ENCODE results near the gene SERPINA5.

SERPINA5 gene

GRCh38 chr14:94558842-94559241 is 22.4 kb upstream of the SERPINA5 start:
- H3K9ac ChIP-seq (ENCODE audit: low read depth, low read length) = no peak overlapping the region
- H3K4me2 ChIP-seq (ENCODE audit: low read length) = no peak overlapping the region
- H3K9me3 ChIP-seq (replicated peaks; ENCODE audit: low read length) = no peaks in the 10 kb centered on the region
- no peaks in the 10 kb centered on the region for H3K27me3 ChIP-seq (ENCODE audit: control insufficient read depth, insufficient read depth, low read length)
- H3K4me1 ChIP-seq (ENCODE audit: control insufficient read depth, insufficient read depth, low read length) = peaks cover 8% of the 10 kb centered on the region
- H3K4me3 ChIP-seq (ENCODE audit: low read length) = no peak overlapping the region
- H3K36me3 ChIP-seq (ENCODE audit: insufficient read depth, low read length) = no peaks in the 10 kb centered on the region

GRCh38 chr14:94559638-94560290 is 21.5 kb upstream of the SERPINA5 start:
- Histone ChIP-seq H3K4me3 (ENCODE audit: low read length) (no peak overlapping the region), H3K9me3 (replicated peaks; ENCODE audit: low read length) (no peaks in the 10 kb centered on the region), H3K27me3 (ENCODE audit: control insufficient read depth, insufficient read depth, low read length) (no peaks in the 10 kb centered on the region), H3K4me1 (ENCODE audit: control insufficient read depth, insufficient read depth, low read length) (peaks cover 8% of the 10 kb centered on the region), H3K4me2 (ENCODE audit: low read length) (no peak overlapping the region), H3K36me3 (ENCODE audit: insufficient read depth, low read length) (no peaks in the 10 kb centered on the region), H3K9ac (ENCODE audit: low read depth, low read length) (no peak overlapping the region)

DNA sequence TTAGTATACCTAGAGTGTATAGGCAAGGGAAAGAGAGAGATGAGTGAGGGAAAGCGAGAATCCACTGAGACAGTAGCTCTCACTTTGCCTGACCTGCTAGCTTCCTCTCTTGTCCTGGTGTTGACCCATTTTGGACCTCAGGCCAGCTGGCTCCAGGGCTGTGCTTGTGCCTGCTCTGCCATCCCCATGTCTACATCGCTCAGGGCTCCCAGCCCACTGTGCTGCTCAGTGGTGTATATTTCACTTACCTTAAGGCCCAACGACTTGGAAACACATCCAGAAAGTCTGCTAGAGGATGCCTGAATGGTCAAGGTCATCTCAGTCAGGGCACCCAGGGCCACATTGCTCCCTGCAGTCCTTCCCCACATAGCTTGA is 20.9 kb upstream of the SERPINA5 start:
- Histone ChIP-seq H3K4me3 (ENCODE audit: low read length) (no peak overlapping the region), H3K36me3 (ENCODE audit: insufficient read depth, low read length) (no peaks in the 10 kb centered on the region), H3K4me2 (ENCODE audit: low read length) (no peak overlapping the region), H3K9ac (ENCODE audit: low read depth, low read length) (no peak overlapping the region), H3K27me3 (ENCODE audit: control insufficient read depth, insufficient read depth, low read length) (no peaks in the 10 kb centered on the region), H3K9me3 (replicated peaks; ENCODE audit: low read length) (no peaks in the 10 kb centered on the region), H3K4me1 (ENCODE audit: control insufficient read depth, insufficient read depth, low read length) (peaks cover 8% of the 10 kb centered on the region)

DNA sequence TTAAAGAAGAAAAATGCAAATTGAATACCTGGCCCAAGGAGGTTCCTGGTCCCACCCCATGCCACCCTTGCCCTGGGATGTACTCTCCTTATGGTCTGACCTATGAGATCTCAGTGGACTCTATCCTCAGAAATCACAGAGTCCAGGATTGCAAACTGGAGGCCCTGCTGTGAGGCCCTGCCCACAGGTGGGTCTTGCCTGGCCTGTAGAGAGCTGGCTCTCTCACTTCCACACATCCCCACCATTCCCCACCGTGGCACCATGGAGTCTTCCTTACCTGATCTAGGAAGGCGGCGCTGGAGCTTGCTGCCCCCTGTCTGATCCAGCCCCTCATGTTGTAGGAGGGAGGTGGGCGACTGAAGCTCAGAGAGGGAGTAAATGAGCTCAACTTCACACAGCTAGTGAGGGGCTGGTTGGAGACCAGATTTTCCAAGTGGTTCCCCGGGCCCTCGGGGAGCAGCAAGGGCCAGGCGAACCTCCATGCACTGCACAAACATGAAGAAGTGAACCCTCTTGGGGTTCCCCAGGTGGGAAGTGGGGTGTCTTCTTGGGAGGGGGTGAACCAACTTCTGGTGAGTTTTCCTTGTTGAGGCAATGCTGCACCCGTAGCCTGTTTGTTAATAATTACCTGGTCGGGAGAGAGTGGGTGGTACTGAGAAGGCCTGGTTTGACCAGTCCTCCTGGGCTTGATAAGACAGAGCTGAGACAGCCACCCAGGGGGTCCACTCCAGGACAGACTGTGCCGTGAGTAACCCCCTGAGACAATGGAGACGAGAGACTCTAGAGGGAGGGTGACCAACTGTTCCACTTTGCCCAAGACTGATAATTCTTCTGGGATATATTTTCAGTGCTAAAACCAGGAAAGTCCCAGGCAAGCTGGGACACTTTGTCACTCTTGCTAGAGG is 20.2 kb upstream of the SERPINA5 start, which contains the start of gene SERPINA4:
SERPINA4 (plus strand) TSS at position 692 of the 905 bp plus-strand sequence. CDS start 2,041 bp downstream, outside the sequence.
- H3K36me3 ChIP-seq (ENCODE audit: insufficient read depth, low read length) = no peaks in the 10 kb centered on the region
- no peak within 1 kb of the TSS for H3K9ac ChIP-seq (ENCODE audit: low read depth, low read length)
- H3K9me3 ChIP-seq (replicated peaks; ENCODE audit: low read length) = no peaks in the 10 kb centered on the region
- H3K4me1 ChIP-seq (ENCODE audit: control insufficient read depth, insufficient read depth, low read length) = peaks cover 8% of the 10 kb centered on the region
- no peak within 1 kb of the TSS for H3K4me2 ChIP-seq (ENCODE audit: low read length)
- no peak within 1 kb of the TSS for H3K4me3 ChIP-seq (ENCODE audit: low read length)
- H3K27me3 ChIP-seq (ENCODE audit: control insufficient read depth, insufficient read depth, low read length) = no peaks in the 10 kb centered on the region

GRCh38 chr14:94561656-94562010 is 19.6 kb upstream of the SERPINA5 start:
- Histone ChIP-seq H3K9me3 (replicated peaks; ENCODE audit: low read length) (no peaks in the 10 kb centered on the region), H3K9ac (ENCODE audit: low read depth, low read length) (no peak overlapping the region), H3K4me3 (ENCODE audit: low read length) (no peak overlapping the region), H3K4me1 (ENCODE audit: control insufficient read depth, insufficient read depth, low read length) (peaks cover 8% of the 10 kb centered on the region), H3K36me3 (ENCODE audit: insufficient read depth, low read length) (no peaks in the 10 kb centered on the region), H3K4me2 (ENCODE audit: low read length) (no peak overlapping the region), H3K27me3 (ENCODE audit: control insufficient read depth, insufficient read depth, low read length) (no peaks in the 10 kb centered on the region)

- Histone ChIP-seq H3K4me1 (ENCODE audit: control insufficient read depth, insufficient read depth, low read length) (peaks cover 8% of the 10 kb centered on the region), H3K36me3 (ENCODE audit: insufficient read depth, low read length) (no peaks in the 10 kb centered on the region), H3K4me3 (ENCODE audit: low read length) (no peak overlapping the region), H3K9me3 (replicated peaks; ENCODE audit: low read length) (no peaks in the 10 kb centered on the region), H3K4me2 (ENCODE audit: low read length) (no peak overlapping the region), H3K9ac (ENCODE audit: low read depth, low read length) (no peak overlapping the region), H3K27me3 (ENCODE audit: control insufficient read depth, insufficient read depth, low read length) (no peaks in the 10 kb centered on the region)
Observed at GRCh38 chr14:94562022-94562421, 19.2 kb upstream of the SERPINA5 start.

- Histone ChIP-seq H3K9me3 (replicated peaks; ENCODE audit: low read length) (no peaks in the 10 kb centered on the region), H3K27me3 (ENCODE audit: control insufficient read depth, insufficient read depth, low read length) (no peaks in the 10 kb centered on the region), H3K4me2 (ENCODE audit: low read length) (no peak overlapping the region), H3K36me3 (ENCODE audit: insufficient read depth, low read length) (no peaks in the 10 kb centered on the region), H3K4me3 (ENCODE audit: low read length) (no peak overlapping the region), H3K9ac (ENCODE audit: low read depth, low read length) (no peak overlapping the region), H3K4me1 (ENCODE audit: control insufficient read depth, insufficient read depth, low read length) (peaks cover 8% of the 10 kb centered on the region)
Observed at GRCh38 chr14:94562941-94563883, 18.0 kb upstream of the SERPINA5 start.

GRCh38 chr14:94564381-94564780 is 16.8 kb upstream of the SERPINA5 start:
- Histone ChIP-seq H3K4me2 (ENCODE audit: low read length) (no peak overlapping the region), H3K9ac (ENCODE audit: low read depth, low read length) (no peak overlapping the region), H3K36me3 (ENCODE audit: insufficient read depth, low read length) (no peaks in the 10 kb centered on the region), H3K9me3 (replicated peaks; ENCODE audit: low read length) (no peaks in the 10 kb centered on the region), H3K4me1 (ENCODE audit: control insufficient read depth, insufficient read depth, low read length) (peaks cover 8% of the 10 kb centered on the region), H3K4me3 (ENCODE audit: low read length) (no peak overlapping the region), H3K27me3 (ENCODE audit: control insufficient read depth, insufficient read depth, low read length) (no peaks in the 10 kb centered on the region)

DNA sequence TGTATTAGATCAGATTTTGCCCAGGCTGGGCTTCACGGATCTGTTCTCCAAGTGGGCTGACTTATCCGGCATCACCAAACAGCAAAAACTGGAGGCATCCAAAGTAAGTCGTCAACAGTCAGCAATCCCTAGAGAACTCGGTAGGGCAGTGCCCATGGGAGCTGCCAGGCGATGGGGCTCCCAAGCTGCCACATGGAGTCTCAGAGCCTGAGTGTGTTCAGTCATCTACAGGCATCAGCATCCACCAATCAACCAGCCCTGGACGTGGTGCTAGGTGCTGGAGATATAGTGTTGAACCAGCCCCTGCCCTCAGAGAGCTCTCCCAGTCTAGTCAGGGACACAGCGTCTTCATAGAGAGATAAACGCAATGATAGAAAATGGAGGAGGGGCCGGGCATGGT is 13.0 kb upstream of the SERPINA5 start:
- Histone ChIP-seq H3K4me1 (ENCODE audit: control insufficient read depth, insufficient read depth, low read length) (peaks cover 13% of the 10 kb centered on the region), H3K4me3 (ENCODE audit: low read length) (no peak overlapping the region), H3K4me2 (ENCODE audit: low read length) (no peak overlapping the region), H3K9me3 (replicated peaks; ENCODE audit: low read length) (no peaks in the 10 kb centered on the region), H3K27me3 (ENCODE audit: control insufficient read depth, insufficient read depth, low read length) (no peaks in the 10 kb centered on the region), H3K9ac (ENCODE audit: low read depth, low read length) (no peak overlapping the region), H3K36me3 (ENCODE audit: insufficient read depth, low read length) (no peaks in the 10 kb centered on the region)

GRCh38 chr14:94569381-94570001 is 11.7 kb upstream of the SERPINA5 start:
- Histone ChIP-seq H3K27me3 (ENCODE audit: control insufficient read depth, insufficient read depth, low read length) (no peaks in the 10 kb centered on the region), H3K36me3 (ENCODE audit: insufficient read depth, low read length) (no peaks in the 10 kb centered on the region), H3K9ac (ENCODE audit: low read depth, low read length) (no peak overlapping the region), H3K4me1 (ENCODE audit: control insufficient read depth, insufficient read depth, low read length) (peaks cover 13% of the 10 kb centered on the region), H3K9me3 (replicated peaks; ENCODE audit: low read length) (no peaks in the 10 kb centered on the region), H3K4me2 (ENCODE audit: low read length) (no peak overlapping the region), H3K4me3 (ENCODE audit: low read length) (no peak overlapping the region)

DNA sequence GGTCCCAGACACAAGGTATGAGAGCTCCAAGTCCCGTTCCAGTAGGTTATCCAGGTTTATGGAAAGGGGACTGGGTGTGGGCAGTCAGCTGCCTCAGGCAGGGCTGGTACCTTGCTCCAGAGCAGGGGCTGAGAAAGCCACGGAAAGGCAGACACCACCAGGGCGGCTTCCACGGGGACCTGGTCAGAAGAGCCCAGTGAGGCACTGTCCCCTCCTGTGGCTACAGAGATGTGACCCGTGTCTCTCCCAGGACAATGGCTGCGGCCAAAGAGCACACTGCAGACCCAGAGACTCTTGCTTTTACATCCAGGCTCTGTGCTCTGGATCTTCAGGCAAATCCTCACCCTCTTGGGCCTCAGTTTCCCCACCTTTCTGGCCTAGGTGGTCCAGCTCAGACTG is 11.2 kb upstream of the SERPINA5 start:
- Histone ChIP-seq H3K36me3 (ENCODE audit: insufficient read depth, low read length) (no peaks in the 10 kb centered on the region), H3K4me1 (ENCODE audit: control insufficient read depth, insufficient read depth, low read length) (peaks cover 13% of the 10 kb centered on the region), H3K4me3 (ENCODE audit: low read length) (no peak overlapping the region), H3K9me3 (replicated peaks; ENCODE audit: low read length) (no peaks in the 10 kb centered on the region), H3K4me2 (ENCODE audit: low read length) (no peak overlapping the region), H3K9ac (ENCODE audit: low read depth, low read length) (no peak overlapping the region), H3K27me3 (ENCODE audit: control insufficient read depth, insufficient read depth, low read length) (no peaks in the 10 kb centered on the region)

Measured in skeletal muscle satellite cell (primary cell).